H1 (cell line): ENCODE data around the gene CELA2A. TPM values are rescaled to one million over a fixed set of nuclear protein-coding genes. Genes with fewer than 3 reads are reported as not detected.

Experiments
- CTCF ChIA-PET: fragments of 300-600 bp; sonication (Branson Sonifier 250); formaldehyde crosslinking; loops from one replicate; lab custom pipeline; 2021; ENCODE audit not compliant: partially characterized antibody; lab: Charles Lee
- POLR2A ChIA-PET: fragments of 300-600 bp; sonication (Branson Sonifier 250); formaldehyde crosslinking; loops from one replicate; lab custom pipeline; 2021; ENCODE audit warnings: inconsistent platforms; ENCODE audit not compliant: partially characterized antibody; lab: Charles Lee
- DNase-seq, 2 experiments: peaks; one replicate each; pipeline versions ENCODE4 v3.0.0 to v3.0.0-alpha.2; 2010 to 2022; ENCODE audit warnings: low spot score in 2 of 2, low read depth in 1 of 2, mixed read lengths in 1 of 2
- FAIRE-seq: peaks from 2 replicates; lab custom pipeline; 2011; peaks lifted over from hg19 to GRCh38; lab: Jason Lieb, UNC
- H2AFZ ChIP-seq: 2 replicates; pipeline ENCODE4 v1.8.1; 2012; ENCODE audit warnings: low read length, inconsistent platforms
- H2AK5ac ChIP-seq: 2 replicates; pipeline ENCODE4 v1.6.1; 2013; ENCODE audit warnings: low read depth, low read length
- H2BK120ac ChIP-seq: replicated peaks from 2 replicates; pipeline ENCODE3; 2013; ENCODE audit warnings: low read depth, low read length, inconsistent platforms
- H2BK12ac ChIP-seq: 2 replicates; pipeline ENCODE4 v1.6.1; 2013; ENCODE audit warnings: low read depth, low read length
- H2BK15ac ChIP-seq: 2 replicates; pipeline ENCODE4 v1.6.1; 2013; ENCODE audit warnings: low read length
- H2BK20ac ChIP-seq: 2 replicates; pipeline ENCODE4 v1.6.1; 2013; ENCODE audit warnings: low read length
- H2BK5ac ChIP-seq: 2 replicates; pipeline ENCODE4 v1.6.1; 2013; ENCODE audit warnings: low read depth, low read length
- H3K14ac ChIP-seq: 2 replicates; pipeline ENCODE4 v1.6.1; 2013; ENCODE audit warnings: inconsistent platforms; ENCODE audit not compliant: insufficient read length
- H3K18ac ChIP-seq: 2 replicates; pipeline ENCODE4 v1.6.1; 2013; ENCODE audit warnings: low read length; ENCODE audit errors: extremely low read depth
- H3K23ac ChIP-seq: 2 replicates; pipeline ENCODE4 v1.6.1; 2013; ENCODE audit warnings: inconsistent platforms; ENCODE audit not compliant: insufficient read length
- H3K23me2 ChIP-seq: 2 replicates; pipeline ENCODE4 v1.6.1; 2013; ENCODE audit warnings: low read depth, low read length
- H3K27ac ChIP-seq: 2 replicates; pipeline ENCODE4 v1.6.1; 2011; ENCODE audit warnings: low read depth, low read length, inconsistent platforms
- H3K27me3 ChIP-seq, 4 experiments: replicated peaks in 1 of 4; 1 replicate in 1 of 4; 2 replicates in 3 of 4; pipeline versions ENCODE4 v1.6.1 to v1.8.1; 2011 to 2013; ENCODE audit warnings: low read length in 3 of 4, mild to moderate bottlenecking in 3 of 4, inconsistent platforms in 2 of 4, mixed read lengths in 2 of 4, moderate library complexity in 1 of 4; ENCODE audit not compliant: control insufficient read depth in 3 of 4, insufficient read depth in 3 of 4; ENCODE audit errors: extremely low read depth in 1 of 4
- H3K36me3 ChIP-seq, 4 experiments: 2 replicates each; pipeline versions ENCODE4 v1.6.1 to v1.8.1; 2011 to 2013; ENCODE audit warnings: mild to moderate bottlenecking in 4 of 4, low read length in 3 of 4, moderate library complexity in 2 of 4, control low read depth in 1 of 4, inconsistent platforms in 1 of 4; ENCODE audit not compliant: insufficient read depth in 4 of 4, control insufficient read depth in 2 of 4
- H3K4ac ChIP-seq: replicated peaks from 2 replicates; pipeline ENCODE3; 2013; ENCODE audit warnings: low read length, low read depth, mixed read lengths, inconsistent platforms; ENCODE audit not compliant: insufficient read length
- H3K4me1 ChIP-seq, 4 experiments: replicated peaks in 1 of 4; 1 replicate in 1 of 4; 2 replicates in 3 of 4; pipeline versions ENCODE4 v1.6.1 to v1.8.1; 2011 to 2013; ENCODE audit warnings: low read length in 3 of 4, inconsistent platforms in 2 of 4, mixed read lengths in 1 of 4; ENCODE audit not compliant: insufficient read depth in 4 of 4, control insufficient read depth in 3 of 4
- H3K4me2 ChIP-seq, 2 experiments: 2 replicates each; pipeline versions ENCODE4 v1.6.1 to v1.8.1; 2011 to 2013; ENCODE audit warnings: low read depth in 2 of 2, low read length in 2 of 2, control low read depth in 1 of 2, inconsistent platforms in 1 of 2, mild to moderate bottlenecking in 1 of 2; ENCODE audit not compliant: insufficient read depth in 1 of 2
- H3K4me3 ChIP-seq, 4 experiments: fragments of 200-600, 300-600 bp in 1 of 4; sonication (generic), shearing (Covaris generic), sonication (Bioruptor Twin) in 1 of 4; 2 replicates each; pipeline versions ENCODE4 v1.5.1 to v1.8.1; 2011 to 2016; ENCODE audit warnings: low read length in 4 of 4, low read depth in 3 of 4, control low read depth in 2 of 4, inconsistent platforms in 2 of 4, mild to moderate bottlenecking in 2 of 4, mixed read lengths in 1 of 4, moderate library complexity in 1 of 4; ENCODE audit not compliant: insufficient read depth in 2 of 4; ENCODE audit errors: extremely low read depth in 1 of 4
- H3K56ac ChIP-seq: replicated peaks from 2 replicates; pipeline ENCODE3; 2013; ENCODE audit warnings: low read depth, mild to moderate bottlenecking, mixed read lengths, low read length, inconsistent platforms; ENCODE audit not compliant: insufficient read length
- H3K79me1 ChIP-seq: 2 replicates; pipeline ENCODE4 v1.6.1; 2013; ENCODE audit warnings: low read depth, low read length, control low read depth
- H3K79me2 ChIP-seq, 2 experiments: 2 replicates each; pipeline versions ENCODE4 v1.6.1 to v1.8.1; 2012 to 2013; ENCODE audit warnings: low read length in 2 of 2, mild to moderate bottlenecking in 2 of 2, inconsistent platforms in 1 of 2; ENCODE audit not compliant: insufficient read depth in 2 of 2, control insufficient read depth in 1 of 2
- H3K9ac ChIP-seq, 4 experiments: replicated peaks in 1 of 4; 1 replicate in 1 of 4; 2 replicates in 3 of 4; pipeline versions ENCODE4 v1.6.1 to v1.8.1; 2011 to 2013; ENCODE audit warnings: low read depth in 3 of 4, low read length in 3 of 4, control low read depth in 2 of 4, mild to moderate bottlenecking in 2 of 4, moderate library complexity in 2 of 4, inconsistent platforms in 1 of 4; ENCODE audit errors: extremely low read depth in 1 of 4
- H3K9me3 ChIP-seq, 2 experiments: 2 replicates each; pipeline versions ENCODE4 v1.6.1 to v1.8.1; 2012 to 2013; ENCODE audit warnings: mild to moderate bottlenecking in 2 of 2, moderate library complexity in 2 of 2, control low read depth in 1 of 2, inconsistent platforms in 1 of 2, low read depth in 1 of 2, low read length in 1 of 2, mixed read lengths in 1 of 2; ENCODE audit not compliant: insufficient read depth in 2 of 2
- H4K20me1 ChIP-seq, 2 experiments: replicated peaks in 1 of 2; 2 replicates each; pipeline versions ENCODE3 to v1.8.1; 2011 to 2013; ENCODE audit warnings: inconsistent platforms in 2 of 2, low read length in 2 of 2, mild to moderate bottlenecking in 1 of 2; ENCODE audit not compliant: insufficient read depth in 2 of 2, control insufficient read depth in 1 of 2
- H4K5ac ChIP-seq: 2 replicates; pipeline ENCODE4 v1.6.1; 2013; ENCODE audit warnings: low read length, low read depth, mixed read lengths, inconsistent platforms; ENCODE audit not compliant: insufficient read length
- H4K8ac ChIP-seq: 2 replicates; pipeline ENCODE4 v1.8.0; 2013; ENCODE audit warnings: mild to moderate bottlenecking, moderate library complexity, low read length, inconsistent platforms; ENCODE audit not compliant: insufficient read depth; ENCODE audit errors: extremely low read depth
- H4K91ac ChIP-seq: replicated peaks from 2 replicates; pipeline ENCODE3; 2013; ENCODE audit warnings: low read length, mixed read lengths, inconsistent platforms; ENCODE audit not compliant: insufficient read length
- EZH2 ChIP-seq: fragments of 200-600 bp; sonication (generic); IDR thresholded peaks from 2 replicates; pipeline ENCODE4 v1.7.1; 2012; ENCODE audit warnings: low read depth, mild to moderate bottlenecking, moderate library complexity, low read length, inconsistent platforms; ENCODE audit not compliant: severe bottlenecking
- RXRA ChIP-seq: IDR thresholded peaks from 2 replicates; pipeline ENCODE4 v1.6.1; 2011; ENCODE audit warnings: low read depth, mild to moderate bottlenecking, low read length, moderate library complexity; ENCODE audit not compliant: insufficient read depth
- WGBS, 2 experiments: shearing (Covaris generic) in 1 of 2; methylation state at CpG; one replicate each; pipeline versions ENCODE4 v1.1.6 to v1.1.7; 2013 to 2015; ENCODE audit warnings: low lambda C conversion rate in 2 of 2, mixed read lengths in 2 of 2, inconsistent platforms in 1 of 2, low coverage in 1 of 2, missing lambda C conversion rate in 1 of 2; ENCODE audit not compliant: insufficient replicate concordance in 2 of 2, insufficient coverage in 1 of 2, insufficient read length in 1 of 2; ENCODE audit errors: extremely low coverage in 1 of 2, missing lambda C conversion rate in 1 of 2; 5-methylcytosine and 5-hydroxymethylcytosine counted together
- polyA plus RNA-seq, 7 experiments: library from polyadenylated mRNA; depleted of rRNA in 3 of 7; stranded (reverse) in 5 of 7; unstranded in 2 of 7; fragments of >200 nt in 5 of 7; fragments of 200-250 nt in 2 of 7; gene quantifications; 1 replicate in 5 of 7; 2 replicates in 1 of 7; 4 replicates in 1 of 7; pipeline versions ENCODE4 v1.2.1 to v1.2.3, GENCODE V29; 2011 to 2013; ENCODE audit warnings: missing spikeins in 2 of 7, mixed read lengths in 2 of 7
- total RNA-seq: library from RNA; stranded (reverse); fragmentation: NEBNext Ultra II Directional; extraction: Animal tissue kit (Norgen Biotek cat#: 25700); gene quantifications from 2 replicates; pipeline ENCODE4 v1.2.1, GENCODE V29; 2021
- TF ChIP-seq, protein P1 (sequence below): IDR thresholded peaks from 2 replicates; pipeline ENCODE4 v1.6.1; 2012; ENCODE audit warnings: inconsistent platforms

The CELA2A gene
- total and polyA plus RNA-seq, 2 of the 8 experiments (the other 6 are each of a cell fraction or from before 2014, with no cell fraction given) = not detected

DNA sequence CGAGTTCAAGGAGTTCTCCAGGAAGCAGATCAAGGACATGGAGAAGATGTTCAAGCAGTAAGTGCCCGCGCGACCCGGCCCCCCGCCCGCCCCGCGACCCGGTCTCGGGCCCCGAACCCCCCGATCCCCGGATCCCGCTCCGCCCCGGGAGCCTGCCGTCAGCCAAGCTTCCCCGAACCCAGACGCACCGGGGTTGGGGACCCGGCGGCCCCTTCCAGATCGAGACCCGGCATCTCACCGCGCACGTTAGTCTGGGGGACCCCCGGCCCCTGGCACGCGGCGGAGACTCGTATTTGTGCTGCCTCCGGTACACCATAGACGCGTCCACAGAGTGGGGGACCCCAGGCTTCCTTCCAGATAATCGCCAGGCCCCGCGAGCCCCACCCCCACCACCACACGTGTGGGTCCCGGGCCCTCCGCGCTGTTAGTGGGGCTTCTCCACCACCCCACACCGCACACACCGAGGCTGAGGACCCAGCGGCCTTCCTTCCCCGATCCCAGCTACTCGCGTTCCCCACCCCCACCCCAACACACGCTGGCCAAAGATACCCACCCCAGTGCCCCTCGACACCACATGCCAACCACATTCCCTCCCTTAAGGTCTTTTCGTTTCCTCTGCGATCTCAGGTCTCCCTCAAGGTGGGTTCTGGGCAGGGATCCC lies 46.2 kb upstream of the CELA2A start:
- H3K4ac ChIP-seq = peak overlapping the region; percentile 4
- peak; percentile 9 for TF ChIP-seq EZH2
- TF ChIP-seq, protein P1, sequence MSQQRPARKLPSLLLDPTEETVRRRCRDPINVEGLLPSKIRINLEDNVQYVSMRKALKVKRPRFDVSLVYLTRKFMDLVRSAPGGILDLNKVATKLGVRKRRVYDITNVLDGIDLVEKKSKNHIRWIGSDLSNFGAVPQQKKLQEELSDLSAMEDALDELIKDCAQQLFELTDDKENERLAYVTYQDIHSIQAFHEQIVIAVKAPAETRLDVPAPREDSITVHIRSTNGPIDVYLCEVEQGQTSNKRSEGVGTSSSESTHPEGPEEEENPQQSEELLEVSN = peak; percentile 25; the same call in 1 of the 2 replicates
- no peak for TF ChIP-seq RXRA
- H3K79me2 ChIP-seq = no peaks in the 10 kb centered on the region
- no peaks in the 10 kb centered on the region; the same call in 1 of the 2 replicates for H3K79me1 ChIP-seq
- peak overlapping the region in 3 of 4 experiments; percentile 11 to 74 (median 42); a peak in 3 of 7 replicates for H3K9ac ChIP-seq
- 0 out of 2 replicates have a peak overlapping the region, but pooled peaks have one; percentile 72 for H2BK15ac ChIP-seq
- peak overlapping the region; percentile 75; the same call in 1 of the 2 replicates for H2BK12ac ChIP-seq
- no peak overlapping the region for H2AFZ ChIP-seq
- H2AK5ac ChIP-seq = no peak overlapping the region
- no peak overlapping the region for H2BK120ac ChIP-seq
- H3K18ac ChIP-seq = no peak overlapping the region; the same call in none of the 2 replicates
- peaks cover 8% of the 10 kb centered on the region for H3K23me2 ChIP-seq
- H2BK5ac ChIP-seq = no peak overlapping the region
- H3K4me1 ChIP-seq = peaks cover 0 to 19% (median 4%) of the 10 kb centered on the region in 4 experiments; a peak in 6 of 7 replicates
- peaks cover 2 to 7% of the 10 kb centered on the region in 2 experiments for H4K20me1 ChIP-seq
- no peak overlapping the region for H3K27ac ChIP-seq
- H3K27me3 ChIP-seq = peaks cover 0 to 19% (median 14%) of the 10 kb centered on the region in 4 experiments; a peak in 6 of 7 replicates
- H4K5ac ChIP-seq = no peak overlapping the region
- H4K91ac ChIP-seq = no peak overlapping the region
- no peaks in the 10 kb centered on the region for H3K36me3 ChIP-seq
- 5% methylated on average over 30 of the region's 53 CpGs; no CpG with 5 or more reads in 1 of the 2 experiments for WGBS, 2 experiments
- H3K14ac ChIP-seq = no peak overlapping the region
- H3K9me3 ChIP-seq = no peaks in the 10 kb centered on the region
- H4K8ac ChIP-seq = no peak overlapping the region; the same call in 1 of the 2 replicates
- DNase-seq = no peak
- no peak overlapping the region for H2BK20ac ChIP-seq
- H3K4me3 ChIP-seq = peak overlapping the region; percentile 51 to 78 (median 64)
- CTCF ChIA-PET = interaction anchor here (1.2 to 3.3 kb wide), 3 partner anchors 9 to 86 kb away, joined by 3 to 15 read pairs (median 5); no protein-coding TSS in a partner anchor
- no peak for FAIRE-seq
- no peak overlapping the region for H3K23ac ChIP-seq
- POLR2A ChIA-PET = interaction anchor here (0.7 to 1.2 kb wide), 4 partner anchors 10 to 26 kb away, joined by 4 to 7 read pairs (median 4); no protein-coding TSS in a partner anchor
- H3K56ac ChIP-seq = no peak overlapping the region
- peak overlapping the region; percentile 85 to 93 for H3K4me2 ChIP-seq
